RKO (cell line): Measurements from ENCODE around the gene SSNA1.

ENCODE experiments used
- DNase-seq: peaks from one replicate; pipeline ENCODE4 v3.0.0-alpha.2; 2016; ENCODE audit warnings: low spot score

Gene SSNA1

DNA sequence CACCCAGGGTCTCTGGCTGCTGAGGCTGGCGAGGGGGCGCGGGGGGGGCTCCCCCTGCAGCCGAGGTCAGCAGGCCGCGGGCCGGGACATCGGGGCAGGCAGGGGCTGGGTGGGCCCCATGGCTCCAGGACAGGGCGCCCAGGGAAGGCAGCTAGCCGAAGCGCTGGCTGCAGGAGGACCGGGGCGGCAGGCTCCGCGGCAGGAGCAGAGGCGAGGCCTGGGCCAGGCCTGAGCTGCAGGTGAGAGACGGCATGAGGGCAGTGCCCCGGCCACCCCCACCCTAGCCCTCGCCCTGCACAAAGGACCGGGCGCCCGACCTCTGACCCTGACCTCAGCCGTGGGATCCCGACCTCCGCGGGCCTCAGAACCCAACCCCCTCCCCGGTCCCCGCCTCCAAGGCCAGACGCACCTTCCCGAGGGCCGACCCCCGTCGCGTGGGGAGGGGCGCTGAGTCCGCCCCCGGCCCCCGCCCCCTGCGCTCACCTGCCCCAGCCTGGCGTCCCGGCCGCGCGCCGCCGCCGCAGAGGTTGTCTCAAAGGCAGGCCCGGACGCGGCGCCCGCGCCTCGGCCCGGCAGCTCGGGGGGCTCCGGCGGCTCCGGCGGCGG is 33.1 kb downstream of the SSNA1 start:
- DNase-seq = peak; percentile 56

DNA sequence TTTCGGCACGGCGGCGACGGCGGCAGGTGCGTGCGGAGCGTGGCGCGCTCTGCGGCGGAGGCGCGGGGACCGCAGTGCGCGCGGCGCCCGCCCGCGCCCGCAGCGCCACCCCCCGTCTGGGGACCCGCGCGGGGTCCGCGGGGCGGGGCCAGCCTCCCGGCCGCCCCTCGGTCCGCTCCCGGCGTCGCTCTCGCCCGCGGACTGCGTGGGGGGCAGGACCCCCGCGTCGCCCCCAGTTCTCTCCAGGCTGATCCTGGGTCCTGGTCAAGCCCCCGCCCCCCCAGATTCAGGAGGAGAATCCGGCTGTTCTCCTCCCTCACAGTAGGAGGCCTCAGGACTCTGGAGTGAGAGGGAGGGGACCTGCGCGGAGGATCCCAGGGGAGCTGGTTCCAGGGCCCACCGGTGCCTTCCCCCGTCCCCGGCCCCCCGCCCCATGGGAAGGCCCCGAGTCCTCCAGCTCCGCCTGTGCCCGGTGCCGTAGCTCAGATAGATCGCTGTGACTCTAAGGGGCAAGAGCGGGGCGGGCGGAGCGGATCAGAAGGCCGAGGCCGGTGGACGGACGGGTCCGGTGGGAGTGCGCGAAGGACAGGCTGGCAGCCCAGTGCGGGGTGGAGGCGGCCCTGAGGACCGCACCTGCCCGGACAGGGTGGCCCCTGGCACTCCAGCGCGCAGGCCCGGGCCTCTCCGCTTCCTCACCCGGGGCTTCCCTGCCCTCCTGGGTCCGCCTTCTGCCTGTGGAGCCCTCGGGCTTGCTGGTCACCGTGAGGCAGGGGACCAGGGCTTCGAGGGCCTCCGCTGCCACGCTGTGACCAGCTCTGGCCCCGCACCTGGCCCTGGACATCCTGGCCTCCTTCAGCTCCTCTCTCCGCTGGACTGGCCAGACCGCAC is 34.0 kb downstream of the SSNA1 start, which contains the start of gene RNF208:
TSS of gene RNF208 (minus strand) at position 51 of the 888 bp plus-strand sequence. CDS start 1,028 bp downstream, outside the sequence.
- DNase-seq = peak; percentile 77

GRCh38 chr9:137223078-137223970 is 34.8 kb downstream of the SSNA1 start:
- peak; percentile 100 for DNase-seq

DNA sequence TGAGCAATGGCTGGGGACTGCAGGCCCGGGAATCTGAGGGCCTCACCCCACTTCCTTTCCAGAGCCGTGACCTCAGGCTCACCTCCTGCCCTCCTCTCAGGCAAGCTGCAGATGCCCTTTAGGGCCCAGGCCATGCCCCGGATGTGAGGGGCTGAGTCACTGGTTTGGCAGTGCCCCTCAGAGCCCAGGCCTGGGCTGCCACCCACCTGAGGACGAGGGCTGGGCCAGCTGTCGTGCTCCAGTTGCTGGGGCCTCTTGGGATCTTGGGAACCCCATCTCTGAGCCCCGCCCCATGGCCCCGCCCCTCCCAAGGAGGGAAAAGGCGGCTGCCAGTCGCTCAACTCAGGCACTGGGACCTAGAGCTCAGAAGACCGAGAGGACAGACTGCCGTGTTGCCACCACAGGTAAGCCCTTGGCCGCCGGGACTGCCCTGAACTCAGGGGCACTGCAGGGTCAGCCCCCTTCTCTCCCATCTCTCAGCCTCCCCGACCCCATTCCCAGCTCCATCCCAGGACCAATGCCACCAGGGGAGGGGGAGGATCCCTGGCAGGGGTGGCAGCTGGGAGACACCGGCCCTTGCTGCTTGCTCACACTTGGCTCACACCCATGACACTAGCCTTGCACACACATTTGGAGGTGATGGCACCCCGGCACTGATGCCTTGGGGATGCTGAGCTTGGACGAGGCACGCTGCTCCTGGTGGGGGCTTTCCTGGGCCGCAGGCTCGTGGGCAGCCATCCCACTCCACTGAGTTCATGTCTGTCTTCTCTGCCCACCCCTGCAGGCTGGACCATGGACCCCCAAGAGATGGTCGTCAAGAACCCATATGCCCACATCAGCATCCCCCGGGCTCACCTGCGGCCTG is 36.6 kb downstream of the SSNA1 start, which contains the start of gene CYSRT1:
TSS of gene CYSRT1 (plus strand) at position 345 of the 865 bp plus-strand sequence. CDS start at position 793, 448 bp downstream.
- peak; percentile 87 for DNase-seq

GRCh38 chr9:137225699-137226331 is 37.3 kb downstream of the SSNA1 start:
- DNase-seq = no peak

DNA sequence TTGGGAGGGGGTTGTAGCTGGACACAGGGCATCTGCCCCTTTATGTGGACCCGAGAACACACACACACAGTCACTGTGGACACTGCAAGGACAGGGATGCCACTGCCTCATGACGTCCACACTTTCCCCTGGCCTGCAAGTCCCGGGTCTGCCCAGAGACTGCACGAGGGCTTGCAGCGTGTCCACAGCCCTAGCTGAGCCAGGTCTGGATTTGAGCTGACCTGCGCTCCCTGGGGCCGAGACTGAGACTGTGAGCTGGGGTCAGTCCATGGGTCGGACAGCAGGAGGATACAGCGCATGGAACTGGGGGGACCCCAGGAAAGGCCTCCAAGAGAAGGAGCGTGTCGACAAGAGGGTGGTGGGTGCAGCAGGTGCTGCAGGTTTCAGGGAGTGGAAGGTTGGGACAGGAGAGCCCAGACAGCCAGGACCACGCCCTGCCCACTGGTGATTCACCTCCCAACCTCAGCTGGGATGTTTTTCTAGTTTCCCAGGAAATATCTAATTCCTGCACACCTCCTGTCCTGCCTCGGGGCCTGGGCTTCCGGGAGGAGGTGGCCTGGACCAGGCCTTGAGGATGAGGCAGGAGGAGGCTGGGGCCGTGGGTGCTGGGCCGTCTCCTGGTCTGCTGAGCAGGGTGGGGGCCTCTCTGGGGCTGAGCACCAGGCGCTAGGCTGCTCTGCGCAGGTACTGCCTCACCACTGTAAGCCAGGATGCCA is 38.0 kb downstream of the SSNA1 start:
- no peak for DNase-seq

DNA sequence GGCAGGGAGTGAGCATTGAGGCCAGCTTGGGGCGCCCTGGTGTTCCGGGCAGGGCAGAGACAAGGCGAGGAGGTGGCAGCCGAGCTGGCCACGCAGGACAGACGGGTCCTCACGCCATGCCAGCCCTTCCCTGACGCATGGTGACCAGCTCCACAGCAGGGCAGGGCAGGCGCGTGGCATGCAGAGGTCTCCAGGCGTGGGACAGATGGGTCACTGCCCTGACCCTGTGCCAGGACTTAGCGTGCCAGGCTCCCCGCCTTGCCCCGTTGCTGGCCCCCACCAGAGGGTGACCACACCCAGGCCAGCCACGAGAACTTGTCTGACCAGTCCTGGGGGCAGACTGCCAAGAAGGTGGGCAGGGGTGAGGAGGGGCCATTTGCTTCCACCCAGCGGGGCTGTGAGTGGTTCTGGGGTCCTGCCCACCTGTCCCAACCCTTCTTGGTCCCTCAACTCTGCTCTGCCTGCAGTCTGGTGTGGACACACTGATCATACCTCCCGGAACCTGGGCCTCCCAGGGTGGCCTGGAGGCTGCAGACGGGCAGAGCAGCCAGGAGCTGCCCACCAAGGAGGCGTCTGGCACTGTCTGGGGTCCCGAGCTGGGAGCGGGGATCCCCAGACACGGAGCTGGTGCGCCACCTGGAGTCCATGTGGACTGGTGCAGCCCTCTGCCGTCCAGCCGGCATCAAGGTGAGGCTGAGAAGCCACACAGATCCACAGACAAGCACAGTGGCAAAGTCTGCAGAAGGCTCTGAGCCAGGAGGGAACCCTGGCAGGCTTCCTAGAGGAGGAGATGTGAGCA is 38.8 kb downstream of the SSNA1 start, which contains the start of gene RNF224:
TSS of gene RNF224 (plus strand) at position 449 of the 799 bp plus-strand sequence. CDS start 834 bp downstream, outside the sequence.
- DNase-seq = peak; percentile 88

- DNase-seq = no peak
These were observed 39.5 kb downstream of the SSNA1 start for GRCh38 chr9:137227853-137228505.

DNA sequence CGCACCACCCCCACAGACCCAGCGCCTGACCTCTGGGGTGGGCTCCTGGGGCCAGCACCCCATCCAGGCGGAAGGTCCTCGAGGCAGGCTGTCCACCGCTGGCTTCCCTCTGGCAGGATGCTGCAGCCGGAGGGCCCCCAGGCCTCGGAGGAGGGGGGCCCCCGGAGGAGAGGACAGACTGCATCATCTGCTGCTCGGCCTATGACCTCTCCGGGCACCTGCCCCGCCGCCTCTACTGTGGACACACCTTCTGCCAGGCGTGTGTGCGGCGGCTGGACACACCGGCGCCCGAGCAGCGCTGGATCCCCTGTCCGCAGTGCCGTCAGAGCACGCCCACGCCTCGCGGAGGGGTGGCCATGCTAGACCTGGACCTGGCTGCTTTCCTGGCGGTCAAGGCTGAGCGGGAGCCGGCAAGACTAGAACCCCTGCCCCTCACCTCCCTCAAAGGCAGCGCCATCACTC is 40.1 kb downstream of the SSNA1 start:
- no peak for DNase-seq

DNA sequence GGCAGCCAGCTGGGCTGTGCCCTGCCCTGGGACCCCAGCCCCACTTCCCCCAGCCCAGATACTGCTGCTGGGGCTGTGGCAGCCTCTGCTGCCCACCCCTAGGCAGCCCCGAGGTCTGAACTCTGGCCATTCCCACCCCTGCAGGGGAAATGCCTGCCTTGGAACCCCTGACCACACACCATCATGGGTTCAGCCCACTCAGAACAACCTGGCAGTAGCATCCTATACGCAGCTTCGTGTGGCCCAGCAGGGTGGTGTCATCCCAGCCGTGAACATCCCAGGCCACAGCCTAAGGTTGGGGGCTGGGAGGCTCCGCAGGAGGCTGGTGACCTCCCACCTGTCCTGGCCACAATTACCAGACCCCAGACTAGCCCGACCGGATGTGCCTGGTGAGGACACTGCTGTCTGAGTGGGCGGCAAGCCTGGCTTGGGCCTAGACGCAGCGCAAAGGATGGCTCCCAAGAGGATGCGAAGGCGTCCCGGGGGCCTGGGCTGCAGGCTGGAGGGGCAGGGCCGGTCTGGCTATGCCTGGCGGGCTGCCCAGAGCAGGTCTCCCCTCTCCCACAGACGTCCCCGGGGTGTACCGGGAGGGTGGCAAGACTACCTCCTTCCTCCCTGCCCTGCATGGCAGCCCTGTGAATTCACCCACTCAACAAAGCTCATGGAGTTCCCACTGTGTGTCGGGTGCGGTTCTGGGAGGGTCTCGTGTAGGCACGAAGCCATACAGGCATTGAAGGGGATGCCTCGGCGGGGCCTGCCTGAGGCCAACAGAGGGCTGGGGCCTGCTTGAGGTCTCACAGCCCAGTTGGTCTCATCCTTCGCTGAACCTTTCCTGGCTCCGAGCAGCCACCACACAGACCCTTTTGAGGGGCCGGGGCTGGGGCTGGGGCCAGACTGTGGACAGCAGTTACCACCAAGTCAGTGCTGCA is 40.8 kb downstream of the SSNA1 start:
- DNase-seq = no peak

DNA sequence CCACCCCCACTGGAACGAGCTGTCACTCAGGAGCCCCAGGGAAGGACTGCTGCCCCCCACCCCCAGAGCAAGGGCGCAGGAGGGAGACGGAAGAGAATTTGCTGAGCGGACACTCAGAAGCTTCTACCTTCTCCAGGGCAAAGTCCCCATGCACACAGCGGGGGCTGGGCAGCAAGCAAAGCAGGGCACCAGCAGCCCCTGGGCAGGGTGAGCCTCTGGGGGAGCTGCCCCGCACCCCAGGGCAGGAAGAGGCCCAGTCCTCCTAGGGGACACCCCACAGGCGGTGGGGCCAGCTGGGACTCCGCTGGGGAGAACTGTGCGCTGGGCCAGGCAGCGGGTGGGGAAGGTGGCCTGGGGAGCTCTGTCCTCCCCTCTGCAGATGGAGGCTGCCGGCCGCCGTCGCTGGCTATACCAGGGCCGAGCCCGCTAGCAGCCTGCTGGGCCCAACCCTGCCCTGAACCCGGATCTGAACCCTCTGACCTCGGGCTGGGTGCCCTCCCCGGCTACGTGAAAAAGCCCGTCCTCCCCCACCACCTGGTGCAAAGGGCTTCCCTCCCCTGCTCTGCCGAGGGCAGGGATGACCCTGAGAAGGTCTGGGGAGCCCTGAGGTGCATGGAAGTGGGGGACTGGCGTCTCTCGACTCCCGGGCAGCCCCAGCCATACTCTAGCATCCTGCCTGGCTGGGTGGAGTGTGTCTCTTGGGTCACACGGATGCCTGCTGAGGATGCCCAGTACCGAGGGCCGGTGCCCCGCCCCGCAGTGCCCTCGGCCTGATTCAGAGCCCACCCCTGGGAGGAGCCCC is 41.6 kb downstream of the SSNA1 start:
- no peak for DNase-seq

GRCh38 chr9:137230705-137231371 is 42.4 kb downstream of the SSNA1 start, which contains the start of gene SLC34A3:
SLC34A3 (plus strand) TSS chr9:137230901; CDS start chr9:137231703, 802 bp downstream.
- DNase-seq = no peak

DNA sequence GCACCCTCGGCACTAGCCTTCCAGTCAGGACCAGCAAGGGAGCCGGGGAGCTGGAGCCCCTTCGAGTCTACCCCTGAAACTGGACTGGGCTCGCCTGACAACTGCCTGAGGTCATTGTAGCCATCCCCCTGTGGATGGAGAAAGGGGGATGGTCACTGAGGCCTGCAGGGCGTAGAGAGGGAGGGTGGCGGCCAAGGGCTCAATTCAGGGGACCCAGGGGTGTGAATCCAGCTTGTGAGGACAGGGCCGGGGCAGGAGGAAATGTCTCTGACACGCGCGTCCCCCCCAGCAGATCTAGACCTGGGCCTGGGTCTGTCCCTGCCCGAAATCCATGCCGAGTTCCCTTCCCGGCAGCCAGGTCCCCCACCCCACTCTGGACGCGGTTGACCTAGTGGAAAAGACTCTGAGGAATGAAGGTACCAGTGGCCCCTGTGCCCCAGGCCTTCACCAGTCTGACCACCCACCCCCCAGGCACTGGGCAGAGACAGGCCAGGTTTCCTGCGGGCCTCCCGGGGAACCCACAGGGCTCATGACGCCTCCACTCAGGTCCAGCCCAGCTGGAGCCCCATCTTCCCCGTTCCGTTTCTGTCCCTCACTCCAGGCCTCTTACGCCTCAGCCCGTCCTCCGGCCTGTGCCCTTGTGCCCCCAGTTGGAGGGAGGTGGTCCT is 43.0 kb downstream of the SSNA1 start:
- DNase-seq = no peak

GRCh38 chr9:137232101-137232500 is 43.6 kb downstream of the SSNA1 start:
- DNase-seq = no peak

DNA sequence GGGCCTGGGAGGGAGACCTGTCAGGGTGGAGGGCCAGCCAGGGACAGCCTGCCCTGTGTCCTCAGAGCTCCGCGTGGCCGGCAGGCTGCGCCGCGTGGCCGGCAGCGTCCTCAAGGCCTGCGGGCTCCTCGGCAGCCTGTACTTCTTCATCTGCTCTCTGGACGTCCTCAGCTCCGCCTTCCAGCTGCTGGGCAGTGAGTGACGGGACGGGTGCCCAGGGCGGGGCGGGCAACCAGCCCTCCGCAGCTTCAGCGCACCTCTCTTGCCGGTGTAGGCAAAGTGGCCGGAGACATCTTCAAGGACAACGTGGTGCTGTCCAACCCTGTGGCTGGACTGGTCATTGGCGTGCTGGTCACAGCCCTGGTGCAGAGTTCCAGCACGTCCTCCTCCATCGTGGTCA is 44.0 kb downstream of the SSNA1 start:
- DNase-seq = no peak
